Tongue (tissue), 1 donor: ENCODE measurements around the gene NPEPL1. TPM values are rescaled to one million over a fixed set of nuclear protein-coding genes. Genes with fewer than 3 reads are reported as not detected.

Experiments
- total RNA-seq: library from RNA; depleted of rRNA; stranded (reverse); fragments of >200 nt; gene quantifications from one replicate; pipeline ENCODE4 v1.2.3, GENCODE V29; 2014

The NPEPL1 gene
- total RNA-seq, 1 donor from 2014 or later, result 32.2 TPM

Other genes with a start within 250 kb of the NPEPL1 start
- 5.1 TPM for gene APCDD1L, start 177.4 kb upstream of the NPEPL1 start, total RNA-seq
- gene STX16, start 41.5 kb upstream of the NPEPL1 start, total RNA-seq, result 67.5 TPM
- gene GNAS-AS1, start 158.1 kb downstream of the NPEPL1 start, total RNA-seq, result 2.5 TPM
- gene GNAS, start 159.9 kb downstream of the NPEPL1 start, total RNA-seq, result 1,595 TPM